IPS-11a (cell line): ENCODE measurements around the gene ITPA.
A peak's percentile ranks its signal among the peaks of the same experiment; 100 is the strongest.
"Not testable (repeated sequence)": the region's sequence is repeated elsewhere in the genome, so short reads cannot be mapped to it uniquely, and the experiment has no call there.

ENCODE experiments used
- H3K4me3 ChIP-seq: one replicate; pipeline ENCODE4 v1.5.1; 2013; ENCODE audit warnings: low read depth, low read length, control low read depth

Gene ITPA

DNA sequence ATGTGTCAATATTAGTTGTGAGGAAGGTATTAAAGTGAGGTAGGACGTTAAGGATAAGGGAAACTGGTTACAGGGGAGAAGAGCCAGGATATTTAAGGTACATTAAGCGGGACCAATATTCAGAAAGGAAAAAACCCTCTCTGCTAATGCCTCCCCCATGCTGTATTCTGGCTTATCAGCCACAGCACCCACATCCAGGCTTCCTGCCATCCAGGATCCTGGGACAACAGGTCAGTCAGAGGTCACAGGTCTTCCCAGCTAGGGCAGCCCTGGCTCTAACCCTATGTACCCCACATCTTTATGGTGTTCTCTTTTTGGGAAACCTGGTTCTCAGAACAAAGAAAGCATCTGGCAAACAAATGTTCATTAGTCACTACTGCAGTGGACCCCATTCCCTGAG lies 10.1 kb upstream of the ITPA start:
- H3K4me3 ChIP-seq = no peak overlapping the region

DNA sequence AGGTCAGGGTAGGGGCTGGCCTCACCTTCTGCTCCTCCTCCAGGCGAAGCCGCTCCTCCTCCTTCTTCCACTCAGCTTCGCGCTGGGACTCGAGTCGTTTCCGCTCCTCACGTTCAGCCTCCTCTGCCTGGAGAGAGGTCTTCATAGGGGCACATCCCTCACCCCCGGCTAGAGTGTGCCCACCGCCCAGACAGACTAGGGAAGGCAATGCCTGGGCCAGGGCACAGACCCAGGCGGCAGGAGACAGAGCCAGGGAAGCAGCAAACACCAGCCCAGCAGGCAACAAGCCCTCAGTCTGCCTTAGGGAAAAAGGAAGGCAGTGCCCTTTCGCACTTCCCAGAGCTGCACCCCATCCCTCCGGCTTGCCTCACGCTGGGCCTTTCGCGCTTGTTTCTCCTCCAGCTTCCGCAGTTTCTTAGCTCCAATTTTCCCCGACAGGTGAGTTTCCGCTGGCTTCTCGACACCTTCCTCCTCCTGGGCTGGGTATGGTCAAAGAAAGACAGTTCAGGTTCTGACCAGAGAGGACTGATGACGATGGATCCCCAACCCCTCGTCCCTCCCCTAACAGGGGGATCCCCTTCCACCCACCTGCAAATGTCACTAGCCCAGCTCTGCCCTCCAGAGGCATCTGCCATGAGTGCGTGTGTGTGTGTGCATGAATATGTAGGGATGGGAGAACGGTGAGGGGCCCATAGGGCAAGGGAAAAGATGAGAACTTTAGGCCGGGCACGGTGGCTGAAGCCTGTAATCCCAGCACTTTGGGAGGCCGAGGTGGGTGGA lies 9.1 kb upstream of the ITPA start:
- no peak overlapping the region for H3K4me3 ChIP-seq

DNA sequence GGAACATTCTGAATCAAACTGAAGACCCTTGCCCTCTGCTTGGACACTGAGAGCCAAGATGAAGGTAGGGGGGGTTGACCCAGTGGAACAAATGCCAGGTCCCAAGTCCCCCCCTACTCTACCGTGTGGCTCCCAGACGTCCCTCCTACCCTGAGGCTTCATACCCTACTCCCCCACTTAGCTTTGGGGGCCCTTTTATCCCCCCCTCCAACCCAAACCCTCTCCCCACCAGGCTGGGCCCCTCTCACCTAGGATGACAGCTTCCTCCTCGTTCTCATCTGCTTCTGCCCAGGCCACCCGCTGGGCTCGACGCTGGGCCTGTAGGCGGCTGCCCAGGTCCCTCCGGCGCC lies 6.4 kb upstream of the ITPA start:
- no peak overlapping the region for H3K4me3 ChIP-seq

DNA sequence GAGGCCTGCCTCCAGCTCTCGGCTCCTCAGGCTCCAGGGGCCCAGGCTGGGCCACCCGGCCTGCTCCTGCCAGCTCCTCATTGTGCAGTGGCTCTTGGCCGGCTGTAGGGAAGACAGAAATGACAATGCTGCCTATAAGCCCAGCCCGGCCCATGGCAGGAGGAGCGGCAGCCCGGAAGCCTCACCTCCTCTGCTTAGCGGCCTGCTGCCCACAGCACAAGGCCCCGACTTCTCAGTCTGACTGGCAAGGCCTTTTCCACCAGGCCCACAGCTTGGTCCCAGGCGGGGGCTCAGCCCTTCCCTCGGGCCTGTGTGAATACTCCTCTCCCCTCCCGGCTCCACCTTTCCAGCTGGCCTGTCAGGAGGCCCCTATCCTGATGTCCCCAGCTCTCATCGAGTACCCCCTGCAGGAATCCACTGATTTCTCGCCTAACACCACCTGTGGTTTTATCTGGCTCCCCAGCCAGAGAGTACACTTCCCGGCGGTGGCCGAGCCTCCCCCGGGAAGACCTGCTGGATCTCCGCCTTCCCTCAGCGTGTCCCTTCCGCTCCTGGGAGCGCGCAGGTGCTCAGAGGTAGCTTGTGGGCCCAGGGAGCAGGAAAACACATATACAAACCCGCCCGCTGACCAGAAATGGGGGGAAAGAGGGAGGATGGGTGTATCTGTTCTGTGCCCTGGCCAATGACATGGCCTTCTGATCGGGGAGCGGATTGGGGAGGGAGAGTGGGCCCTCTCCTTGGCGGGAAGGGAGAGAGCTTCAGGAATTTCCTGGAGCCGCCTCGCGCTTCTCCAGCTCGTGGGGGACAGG lies 5.8 kb upstream of the ITPA start:
- peak overlapping the region; percentile 92 for H3K4me3 ChIP-seq

DNA sequence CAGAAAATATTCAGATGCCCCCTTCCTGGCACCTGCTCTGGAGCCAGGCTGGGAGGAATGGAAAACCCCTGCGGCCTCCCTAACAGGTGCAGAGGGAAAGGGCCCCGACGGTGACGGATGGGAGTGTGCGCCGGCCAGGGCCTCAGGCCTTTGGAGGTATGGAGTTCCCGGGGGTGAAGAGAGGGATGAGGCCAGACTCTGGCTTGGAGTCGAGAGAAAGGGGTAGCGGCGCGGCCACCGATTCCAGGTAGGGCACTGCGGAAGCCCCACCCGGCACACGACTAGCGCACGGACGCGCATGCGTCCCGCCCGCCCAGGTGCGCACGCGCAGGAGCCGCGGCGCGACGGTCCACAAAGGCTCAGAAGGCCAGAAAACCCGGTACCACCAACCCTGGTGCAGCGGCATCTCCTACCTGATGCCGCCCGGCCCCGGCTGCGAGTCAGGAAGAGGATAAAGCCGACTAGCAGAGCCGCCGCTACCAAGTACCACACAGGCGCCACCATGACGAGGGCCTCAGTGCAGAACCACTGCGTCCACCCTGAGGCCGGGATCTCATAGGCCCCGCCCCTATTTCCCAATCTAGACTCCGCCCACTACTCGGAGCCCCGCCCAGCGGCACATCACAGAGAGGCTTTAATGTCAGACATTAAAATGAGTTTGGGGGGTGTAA lies 5.0 kb upstream of the ITPA start, which contains the start of gene DDRGK1:
Gene DDRGK1, minus strand, starts transcription at position 559 of the 671 bp plus-strand sequence. Its CDS starts 55 bp downstream, at position 504.
- H3K4me3 ChIP-seq = peak within 1 kb of the TSS; percentile 92

DNA sequence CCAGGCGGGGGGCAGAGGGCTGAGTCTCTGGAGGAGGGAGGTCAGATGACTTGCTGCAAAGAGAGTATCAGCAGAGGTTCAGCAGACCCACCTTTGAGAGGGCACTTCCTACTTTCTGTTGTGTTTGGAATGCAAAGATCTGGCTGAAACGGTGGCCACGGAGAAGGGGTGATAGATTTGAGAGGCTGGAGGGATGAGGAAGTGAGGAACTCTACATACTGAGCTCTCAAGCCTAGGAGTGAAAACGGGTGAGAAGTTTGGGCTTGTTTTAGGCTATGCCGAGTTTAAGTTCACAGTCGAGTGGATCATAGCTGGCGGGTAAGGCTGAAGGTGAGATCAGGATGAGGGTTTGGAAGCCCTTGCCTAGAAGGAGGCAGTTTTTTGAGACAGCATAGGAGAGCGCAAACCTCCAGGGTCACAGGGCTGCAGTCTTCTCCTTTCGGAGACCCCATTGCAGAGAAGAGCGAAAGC lies 477 bp upstream of the ITPA start:
- peak overlapping the region; percentile 95 for H3K4me3 ChIP-seq

- H3K4me3 ChIP-seq = peak overlapping the region; percentile 95
Measured at GRCh38 chr20:3209946-3210317, 634 bp downstream of the ITPA start.

GRCh38 chr20:3210346-3210745 lies 1.0 kb downstream of the ITPA start:
- peak overlapping the region; percentile 95 for H3K4me3 ChIP-seq

GRCh38 chr20:3213226-3213625 lies 3.9 kb downstream of the ITPA start:
- no peak overlapping the region for H3K4me3 ChIP-seq

- not testable (repeated sequence) for H3K4me3 ChIP-seq
Measured at GRCh38 chr20:3215359-3215917, 6.1 kb downstream of the ITPA start.

DNA sequence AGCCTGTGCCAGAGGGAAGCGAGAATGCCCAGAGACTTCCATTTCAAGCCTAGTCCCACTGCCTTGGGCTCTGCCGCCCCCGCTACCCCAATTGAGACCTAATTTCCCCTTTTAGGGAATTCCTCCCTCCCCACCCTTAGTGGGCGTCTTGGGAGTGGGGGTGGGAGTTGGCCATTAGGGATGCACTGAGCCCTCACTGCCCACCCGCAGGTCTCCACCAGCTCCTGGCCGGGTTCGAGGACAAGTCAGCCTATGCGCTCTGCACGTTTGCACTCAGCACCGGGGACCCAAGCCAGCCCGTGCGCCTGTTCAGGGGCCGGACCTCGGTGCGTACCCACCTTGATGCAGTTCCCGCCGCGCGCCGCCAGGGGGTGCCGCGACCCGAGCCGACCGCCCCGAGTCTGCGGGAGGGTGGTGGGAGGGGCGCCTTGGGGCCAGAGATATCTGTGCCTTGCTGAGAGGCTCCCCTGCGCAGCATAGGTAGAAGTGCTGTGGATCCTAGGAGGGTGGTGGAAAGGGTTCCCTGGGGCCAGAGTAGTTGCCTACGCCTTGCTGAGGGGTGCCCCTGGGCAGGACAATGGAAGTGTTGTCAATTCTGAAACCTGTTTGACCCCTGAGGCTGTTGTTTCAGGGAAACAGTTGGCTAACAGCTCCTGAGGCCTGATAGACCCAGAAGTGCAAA lies 9.2 kb downstream of the ITPA start:
- no peak overlapping the region for H3K4me3 ChIP-seq

DNA sequence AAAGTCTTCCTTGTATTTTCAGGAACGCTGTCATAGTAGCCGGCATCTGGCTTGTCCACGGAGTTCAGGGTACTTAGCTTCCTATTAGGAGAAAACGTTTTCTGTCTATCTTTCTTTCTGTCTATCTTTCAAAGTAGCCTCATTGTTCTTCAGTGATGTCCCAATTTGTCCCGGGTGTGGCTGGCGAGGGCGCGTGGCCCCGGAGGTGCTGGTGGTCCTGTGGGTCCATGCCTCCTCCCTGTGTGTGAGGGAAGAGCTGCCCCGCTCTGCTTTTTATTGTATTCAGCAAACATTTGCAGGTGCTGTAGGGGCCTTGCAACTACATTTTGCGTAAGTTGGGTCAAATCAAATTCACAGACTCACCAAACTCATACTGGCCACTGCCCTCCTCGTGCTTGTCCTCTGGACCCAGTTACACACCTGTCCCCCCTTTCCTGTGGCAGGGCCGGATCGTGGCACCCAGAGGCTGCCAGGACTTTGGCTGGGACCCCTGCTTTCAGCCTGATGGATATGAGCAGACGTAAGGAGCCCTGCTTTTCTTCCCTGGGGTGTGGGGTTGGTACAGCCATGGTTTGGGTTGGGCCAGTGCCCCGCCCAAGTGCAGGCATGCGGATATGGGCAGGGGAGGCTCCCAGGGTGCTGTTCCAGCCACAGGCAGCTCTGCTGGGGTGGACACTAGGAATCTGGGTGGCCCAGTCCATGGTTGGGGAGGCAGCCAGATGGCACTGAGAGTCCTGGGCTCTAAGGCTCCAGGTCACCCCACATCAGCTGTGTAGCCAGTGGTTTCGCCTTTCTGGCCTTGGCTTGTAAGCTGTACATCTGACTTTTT lies 12.3 kb downstream of the ITPA start:
- no peak overlapping the region for H3K4me3 ChIP-seq

GRCh38 chr20:3222635-3223600 lies 13.6 kb downstream of the ITPA start:
- no peak overlapping the region for H3K4me3 ChIP-seq

DNA sequence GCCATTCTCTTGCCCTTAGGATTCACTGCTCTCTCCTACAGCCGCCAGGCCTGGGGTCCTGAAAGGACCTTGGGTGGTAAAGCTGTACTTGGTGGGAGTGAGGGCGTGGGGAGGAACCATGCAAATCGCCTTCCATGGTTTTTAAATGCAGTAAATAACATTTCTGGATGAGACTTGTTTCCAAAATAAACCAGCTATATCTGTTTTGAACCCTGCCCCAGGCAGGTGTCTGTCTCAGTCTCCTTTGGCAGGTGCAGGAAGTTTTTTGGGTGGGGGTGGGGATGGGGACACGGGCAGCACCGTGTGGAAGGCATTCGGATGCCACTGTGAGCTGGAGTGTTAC lies 14.3 kb downstream of the ITPA start:
- no peak overlapping the region for H3K4me3 ChIP-seq

DNA sequence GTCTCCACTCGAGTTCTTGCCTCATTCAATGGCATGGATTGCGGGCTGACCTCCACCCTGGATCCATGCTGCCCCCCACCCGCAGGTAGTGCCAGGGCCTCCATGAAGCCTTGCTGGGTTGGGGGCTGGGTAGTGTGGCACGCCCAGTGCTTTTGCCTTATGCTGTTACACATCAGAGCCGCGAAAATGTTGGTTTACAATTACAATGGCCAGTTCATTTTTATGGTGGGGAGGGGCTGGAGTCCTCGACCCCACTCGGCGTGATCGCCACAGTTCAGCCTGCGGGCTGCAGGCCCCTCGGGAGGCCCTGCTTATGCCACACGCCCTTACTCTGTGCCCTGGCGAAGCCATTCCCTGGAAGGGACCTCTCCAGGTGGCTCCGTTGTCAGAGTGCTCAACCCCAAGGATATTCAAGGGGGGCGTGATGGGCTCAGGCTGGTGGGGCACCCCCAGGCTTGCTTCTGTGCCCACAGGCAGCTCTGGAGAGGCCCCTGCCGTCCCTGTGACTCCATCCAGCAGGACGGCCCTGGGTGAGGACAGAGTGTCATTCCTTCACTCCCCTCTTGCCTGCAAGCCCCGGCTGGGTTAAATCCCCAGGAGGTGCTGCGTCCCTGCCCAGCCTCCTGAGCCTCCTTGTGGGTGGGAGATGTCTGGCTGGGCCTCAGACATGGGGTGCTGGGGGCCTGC lies 14.8 kb downstream of the ITPA start:
- no peak overlapping the region for H3K4me3 ChIP-seq

- no peak overlapping the region for H3K4me3 ChIP-seq
Measured at GRCh38 chr20:3224681-3225421, 15.6 kb downstream of the ITPA start.

- H3K4me3 ChIP-seq = no peak overlapping the region
Measured at GRCh38 chr20:3226093-3226492, 16.8 kb downstream of the ITPA start.

GRCh38 chr20:3226864-3227263 lies 17.6 kb downstream of the ITPA start:
- H3K4me3 ChIP-seq = no peak overlapping the region
